OCI-LY7 (cell line): ENCODE results near the gene IKZF1. TPM values are rescaled to one million over a fixed set of nuclear protein-coding genes. Genes with fewer than 3 reads are reported as not detected.
"Not testable (repeated sequence)": the region's sequence is repeated elsewhere in the genome, so short reads cannot be mapped to it uniquely, and the experiment has no call there.

Source experiments
- BruUV-seq: library from RNA; stranded (reverse); fragments of 400-500 nt; replicated peaks from 2 replicates; lab custom pipeline; 2021; lab: Mats Ljungman, UMichigan
- CTCF ChIA-PET: fragments of 300-600 bp; sonication (Branson Sonifier 250); formaldehyde crosslinking; loops from one replicate; lab custom pipeline; 2022; ENCODE audit warnings: antibody characterized with exemption; ENCODE audit not compliant: unreplicated experiment; lab: Charles Lee
- POLR2A ChIA-PET: fragments of 300-600 bp; sonication (Branson Sonifier 250); formaldehyde crosslinking; loops from one replicate; lab custom pipeline; 2022; ENCODE audit warnings: antibody characterized with exemption; lab: Charles Lee
- DNase-seq: peaks from one replicate; pipeline ENCODE4 v3.0.0-alpha.2; 2015; ENCODE audit warnings: low spot score
- H2AFZ ChIP-seq: fragments of 200-600 bp; sonication (generic), shearing (Covaris generic); 2 replicates; pipeline ENCODE4 v1.6.1; 2014; ENCODE audit warnings: mild to moderate bottlenecking, antibody characterized with exemption, low read length, moderate library complexity
- H3K27ac ChIP-seq: fragments of 200-600 bp; sonication (generic); 2 replicates; pipeline ENCODE4 v1.5.1; 2014; ENCODE audit warnings: mixed run types, low read depth, mild to moderate bottlenecking, moderate library complexity, low read length, inconsistent platforms; ENCODE audit not compliant: poor library complexity, severe bottlenecking
- H3K36me3 ChIP-seq: fragments of 200-600 bp; sonication (generic); 2 replicates; pipeline ENCODE4 v1.6.1; 2014; ENCODE audit warnings: mild to moderate bottlenecking, antibody characterized with exemption, low read length, moderate library complexity, mixed read lengths; ENCODE audit not compliant: insufficient read depth
- H3K4me1 ChIP-seq: fragments of 200-600 bp; sonication (generic); 2 replicates; pipeline ENCODE4 v1.5.1; 2014; ENCODE audit warnings: mild to moderate bottlenecking, low read length; ENCODE audit not compliant: insufficient read depth, poor library complexity, severe bottlenecking
- H3K4me2 ChIP-seq: fragments of 200-600 bp; sonication (generic); 2 replicates; pipeline ENCODE4 v1.6.1; 2014; ENCODE audit warnings: mild to moderate bottlenecking, low read length
- H3K4me3 ChIP-seq: fragments of 200-600 bp; sonication (generic); 2 replicates; pipeline ENCODE4 v1.5.1; 2014; ENCODE audit warnings: mild to moderate bottlenecking, low read depth, low read length; ENCODE audit not compliant: poor library complexity, severe bottlenecking
- H3K79me2 ChIP-seq: fragments of 200-600 bp; sonication (generic); 2 replicates; pipeline ENCODE4 v1.6.1; 2016; ENCODE audit warnings: low read depth, mild to moderate bottlenecking, low read length, moderate library complexity, mixed read lengths; ENCODE audit not compliant: insufficient read depth
- H3K9me2 ChIP-seq: fragments of 200-600 bp; sonication (generic); 2 replicates; pipeline ENCODE4 v1.6.1; 2016; ENCODE audit warnings: mild to moderate bottlenecking, low read length, mixed read lengths; ENCODE audit not compliant: insufficient read depth
- H3K9me3 ChIP-seq: fragments of 200-600 bp; sonication (generic); 2 replicates; pipeline ENCODE4 v1.6.1; 2014; ENCODE audit warnings: mild to moderate bottlenecking, mixed run types, low read length, mixed read lengths
- H4K20me1 ChIP-seq: fragments of 200-600 bp; sonication (generic); 2 replicates; pipeline ENCODE4 v1.6.1; 2014; ENCODE audit warnings: mild to moderate bottlenecking, antibody characterized with exemption, low read length, moderate library complexity, mixed read lengths; ENCODE audit not compliant: insufficient read depth
- CTCF ChIP-seq: fragments of 200-600 bp; sonication (generic); conservative IDR thresholded peaks from 2 replicates; pipeline ENCODE4 v1.5.1; 2014; ENCODE audit warnings: mild to moderate bottlenecking, antibody characterized with exemption, low read length, moderate library complexity, mixed read lengths
- EZH2phosphoT487 ChIP-seq: fragments of 200-600 bp; sonication (generic); IDR thresholded peaks from 2 replicates; pipeline ENCODE4 v1.6.1; 2018; ENCODE audit warnings: low read depth, borderline replicate concordance, mild to moderate bottlenecking, mixed run types, antibody characterized with exemption, low read length, moderate library complexity, mixed read lengths
- intact Hi-C: fragments of 100-400 bp; cut with micrococcal nuclease; formaldehyde crosslinking; loops from one replicate; pipeline ENCODE4 v1.10.0; 2022; ENCODE audit not compliant: unreplicated experiment
- total RNA-seq, 2 experiments: library from RNA; depleted of rRNA in 1 of 2; stranded (reverse); fragments of >200 nt in 1 of 2; shearing (Covaris generic) in 1 of 2; gene quantifications; 2 replicates each; pipeline ENCODE4 v1.2.3, GENCODE V29; 2014 to 2022

Gene IKZF1
- total RNA-seq, 2 experiments from 2014 or later, result 108 to 161 TPM

GRCh38 chr7:50336894-50337703 lies 32.6 kb downstream of the IKZF1 start:
- intact Hi-C loops, result loop anchor here (5.0 kb wide), 1 partner anchor 80 kb away; no protein-coding TSS in a partner anchor
- ChIA-PET POLR2A (interaction anchor here (0.7 to 8.1 kb wide), 11 partner anchors 12 to 202 kb away, joined by 3 to 265 read pairs (median 4); partner anchors contain the start of gene IKZF1), CTCF (interaction anchor here (0.7 to 1.0 kb wide), 4 partner anchors 24 to 130 kb away, joined by 3 to 7 read pairs (median 4); no protein-coding TSS in a partner anchor)
- H3K4me2 ChIP-seq, result peak overlapping the region; percentile 80
- no peak overlapping the region for H2AFZ ChIP-seq
- H3K4me3 ChIP-seq, result peak overlapping the region; percentile 55
- no peaks in the 10 kb centered on the region for H3K9me3 ChIP-seq
- H3K4me1 ChIP-seq, result peaks cover 100% of the 10 kb centered on the region
- H3K36me3 ChIP-seq, result peaks cover 55% of the 10 kb centered on the region
- H3K27ac ChIP-seq, result peak overlapping the region; percentile 97
- H3K9me2 ChIP-seq, result no peaks in the 10 kb centered on the region
- H3K79me2 ChIP-seq, result peaks cover 83% of the 10 kb centered on the region
- BruUV-seq, result no TSS peak
- no peak for DNase-seq
- TF ChIP-seq EZH2phosphoT487, result no peak
- TF ChIP-seq CTCF, result no peak
- H4K20me1 ChIP-seq, result no peaks in the 10 kb centered on the region

GRCh38 chr7:50339472-50339871 lies 35.0 kb downstream of the IKZF1 start:
- Histone ChIP-seq H3K36me3 (peaks cover 59% of the 10 kb centered on the region), H3K4me1 (peaks cover 89% of the 10 kb centered on the region), H3K4me3 (peak overlapping the region; percentile 55), H3K79me2 (peaks cover 80% of the 10 kb centered on the region), H3K4me2 (peak overlapping the region; percentile 80), H3K27ac (peak overlapping the region; percentile 97)
- POLR2A ChIA-PET, result interaction anchor here (0.7 to 8.1 kb wide), 20 partner anchors 9 to 195 kb away, joined by 3 to 265 read pairs (median 6); partner anchors contain the start of gene IKZF1
- H3K9me3 ChIP-seq, CTCF ChIA-PET, H3K9me2 ChIP-seq, BruUV-seq, DNase-seq, H2AFZ ChIP-seq, H4K20me1 ChIP-seq: not testable (repeated sequence)
- intact Hi-C loops, result loop anchor here (2.0 to 5.0 kb wide), 2 partner anchors 73 to 78 kb away; no protein-coding TSS in a partner anchor

- H3K36me3 ChIP-seq, result peaks cover 61% of the 10 kb centered on the region
- H3K9me2 ChIP-seq, result no peaks in the 10 kb centered on the region
- peak overlapping the region; percentile 80 for H3K4me2 ChIP-seq
- no TSS peak for BruUV-seq
- ChIA-PET POLR2A (interaction anchor here (0.7 to 8.1 kb wide), 9 partner anchors 9 to 195 kb away, joined by 3 to 265 read pairs (median 10); partner anchors contain the start of gene IKZF1), CTCF (interaction anchor here (0.5 kb wide), 1 partner anchor 24 kb away, joined by 3 read pairs; no protein-coding TSS in a partner anchor)
- peak overlapping the region; percentile 24; the same call in 1 of the 2 replicates for H2AFZ ChIP-seq
- H3K4me3 ChIP-seq, result peak overlapping the region; percentile 31
- H4K20me1 ChIP-seq, result no peaks in the 10 kb centered on the region
- peaks cover 80% of the 10 kb centered on the region for H3K79me2 ChIP-seq
- DNase-seq, result peak; percentile 76
- intact Hi-C loops, result loop anchor here (2.0 to 5.0 kb wide), 2 partner anchors 73 to 77 kb away; no protein-coding TSS in a partner anchor
- H3K4me1 ChIP-seq, result peaks cover 87% of the 10 kb centered on the region
- no peak for TF ChIP-seq EZH2phosphoT487
- peak; percentile 32; the same call in 1 of the 2 replicates for TF ChIP-seq CTCF
- peak overlapping the region; percentile 97 for H3K27ac ChIP-seq
- H3K9me3 ChIP-seq, result no peaks in the 10 kb centered on the region
These were observed 35.5 kb downstream of the IKZF1 start for GRCh38 chr7:50339990-50340500.
